GM12878 (cell line): ENCODE results near the gene BMP2K. TPM values are rescaled to one million over a fixed set of nuclear protein-coding genes. Genes with fewer than 3 reads are reported as not detected.

Experiments
- ATAC-seq: fragments of 200-7000 bp; cut with Tn5 transposase; 3 replicates; pipeline ENCODE4 v1.9.1; 2020; ENCODE audit warnings: mild to moderate bottlenecking, moderate library complexity
- BruUV-seq: library from RNA; stranded (reverse); fragments of 400-500 nt; replicated peaks from 2 replicates; lab custom pipeline; 2021; lab: Mats Ljungman, UMichigan
- CTCF ChIA-PET: fragments of 300-600 bp; sonication (Branson Sonifier 250); formaldehyde crosslinking; extraction: SDS; loops from one replicate; lab custom pipeline; 2021; ENCODE audit warnings: inconsistent platforms; lab: Yijun Ruan, JAX
- POLR2A ChIA-PET: fragments of 350-600 bp; formaldehyde crosslinking; extraction: SDS; loops from one replicate; lab custom pipeline; 2021; ENCODE audit warnings: inconsistent platforms; lab: Charles Lee
- RAD21 ChIA-PET: fragments of 300-600 bp; sonication (Branson Sonifier 250); formaldehyde crosslinking; loops from one replicate; lab custom pipeline; 2023; ENCODE audit warnings: antibody characterized with exemption; ENCODE audit not compliant: unreplicated experiment; lab: Charles Lee
- SMC1A ChIA-PET: fragments of 300-600 bp; sonication (Branson Sonifier 250); formaldehyde crosslinking; loops from one replicate; lab custom pipeline; 2023; ENCODE audit not compliant: unreplicated experiment, uncharacterized antibody; lab: Charles Lee
- DNase-seq: peaks from one replicate; pipeline ENCODE4 v3.0.0-alpha.2; 2011; ENCODE audit warnings: low read depth, low spot score
- FAIRE-seq: peaks from 3 replicates; lab custom pipeline; 2011; peaks lifted over from hg19 to GRCh38; lab: Jason Lieb, UNC
- H2AFZ ChIP-seq: 2 replicates; pipeline ENCODE4 v1.6.0; 2011; ENCODE audit warnings: low read depth, low read length, control low read depth; ENCODE audit not compliant: control insufficient read depth
- H3K27ac ChIP-seq: 2 replicates; pipeline ENCODE4 v1.5.1; 2011; ENCODE audit warnings: control low read depth; ENCODE audit not compliant: control insufficient read depth, insufficient read depth
- H3K27me3 ChIP-seq, 2 experiments: replicated peaks in 1 of 2; 2 replicates each; pipeline versions ENCODE4 v1.6.0 to v1.6.1; 2011; ENCODE audit warnings: low read length in 1 of 2; ENCODE audit not compliant: control insufficient read depth in 2 of 2, insufficient read depth in 2 of 2
- H3K36me3 ChIP-seq, 2 experiments: 2 replicates each; pipeline ENCODE4 v1.5.1; 2011; ENCODE audit warnings: low read length in 1 of 2; ENCODE audit not compliant: control insufficient read depth in 2 of 2, insufficient read depth in 2 of 2
- H3K4me1 ChIP-seq: 2 replicates; pipeline ENCODE4 v1.6.1; 2011; ENCODE audit warnings: mild to moderate bottlenecking, low read length, moderate library complexity, mixed read lengths; ENCODE audit not compliant: control insufficient read depth, insufficient read depth
- H3K4me2 ChIP-seq: 2 replicates; pipeline ENCODE4 v1.6.0; 2011; ENCODE audit warnings: control low read depth; ENCODE audit not compliant: control insufficient read depth, insufficient read depth
- H3K4me3 ChIP-seq: fragments of 200-600 bp; sonication (generic); 2 replicates; pipeline ENCODE4 v1.5.1; 2016
- H3K79me2 ChIP-seq: 2 replicates; pipeline ENCODE4 v1.6.0; 2011; ENCODE audit warnings: low read length; ENCODE audit not compliant: control insufficient read depth, insufficient read depth
- H3K9ac ChIP-seq: 2 replicates; pipeline ENCODE4 v1.8.0; 2011; ENCODE audit warnings: low read length, control low read depth, mixed read lengths; ENCODE audit not compliant: control insufficient read depth, insufficient read depth
- H3K9me3 ChIP-seq: replicated peaks from 3 replicates; pipeline ENCODE4 v1.5.1; 2011; ENCODE audit warnings: mild to moderate bottlenecking, low read length; ENCODE audit not compliant: control insufficient read depth, insufficient read depth
- H4K20me1 ChIP-seq: 2 replicates; pipeline ENCODE4 v1.6.0; 2011; ENCODE audit not compliant: control insufficient read depth, insufficient read depth
- ASH2L ChIP-seq: fragments of 300-600, 200-600 bp; sonication (generic); IDR thresholded peaks from 2 replicates; pipeline ENCODE4 v1.6.1; 2017; ENCODE audit warnings: low read depth, mild to moderate bottlenecking, borderline replicate concordance
- ATF7 ChIP-seq: fragments of 450-650 bp; IDR thresholded peaks from 2 replicates; pipeline ENCODE4 v1.6.1; 2016; ENCODE audit warnings: low read depth, mild to moderate bottlenecking
- BHLHE40 ChIP-seq, 2 experiments: fragments of 450-650 bp in 1 of 2; IDR thresholded peaks; 2 replicates each; pipeline ENCODE4 v1.6.1; 2011 to 2017; ENCODE audit warnings: low read depth in 2 of 2, borderline replicate concordance in 1 of 2, improper control_type of control experiment in 1 of 2, low read length in 1 of 2, mild to moderate bottlenecking in 1 of 2
- PAX8 ChIP-seq: fragments of 450-650 bp; IDR thresholded peaks from 2 replicates; pipeline ENCODE4 v1.6.1; 2017; ENCODE audit warnings: mild to moderate bottlenecking, moderate library complexity
- POLR2AphosphoS2 ChIP-seq: IDR thresholded peaks from 2 replicates; pipeline ENCODE4 v1.6.1; 2011; ENCODE audit warnings: low read depth, mild to moderate bottlenecking, low read length, improper control_type of control experiment, moderate library complexity
- RAD21 ChIP-seq: IDR thresholded peaks from 2 replicates; pipeline ENCODE4 v1.6.1; 2011; ENCODE audit warnings: mild to moderate bottlenecking, low read depth, low read length, moderate library complexity; ENCODE audit not compliant: insufficient read depth
- SMC3 ChIP-seq: IDR thresholded peaks from 2 replicates; pipeline ENCODE4 v1.6.1; 2011; ENCODE audit warnings: low read length, improper control_type of control experiment, borderline replicate concordance
- SREBF2 ChIP-seq: IDR thresholded peaks from 2 replicates; pipeline ENCODE4 v1.6.1; 2012; ENCODE audit warnings: mild to moderate bottlenecking, low read length
- ZNF217 ChIP-seq: fragments of 450-650 bp; IDR thresholded peaks from 2 replicates; pipeline ENCODE4 v1.6.1; 2017; ENCODE audit warnings: antibody characterized with exemption, mild to moderate bottlenecking
- ZNF384 ChIP-seq: IDR thresholded peaks from 2 replicates; pipeline ENCODE4 v1.6.1; 2012; ENCODE audit warnings: low read depth, mild to moderate bottlenecking, low read length, improper control_type of control experiment, borderline replicate concordance
- WGBS: methylation state at CpG from one replicate; pipeline ENCODE4 v1.1.6; 2016; ENCODE audit warnings: low lambda C conversion rate; ENCODE audit not compliant: insufficient replicate concordance, insufficient coverage; ENCODE audit errors: missing lambda C conversion rate; 5-methylcytosine and 5-hydroxymethylcytosine counted together
- in situ Hi-C: fragments of 300-500 bp; cut with MboI; formaldehyde crosslinking; loops from 9 replicates; pipeline ENCODE4 v1.14.3; 2018; ENCODE audit warnings: mixed read lengths
- intact Hi-C: fragments of 100-400 bp; cut with micrococcal nuclease; formaldehyde crosslinking; loops from one replicate; pipeline ENCODE4 v1.14.2; 2022; ENCODE audit not compliant: unreplicated experiment
- polyA plus RNA-seq, 11 experiments: library from polyadenylated mRNA; depleted of rRNA in 4 of 11; unstranded in 6 of 11; stranded (reverse) in 5 of 11; fragments of >200 nt; fragmentation: Nextera tagmentation in 4 of 11; fragmentation: Illumina TruSeq in 1 of 11; extraction: Ambion mirVana in 4 of 11; extraction: Trizol in 1 of 11; gene quantifications; 1 replicate in 1 of 11; 2 replicates in 10 of 11; pipeline versions ENCODE4 v1.2.1 to v1.2.3, GENCODE V29; 2011 to 2016; ENCODE audit warnings: inconsistent platforms in 2 of 11, missing spikeins in 2 of 11, low read depth in 1 of 11
- total RNA-seq, 4 experiments: library from RNA; depleted of rRNA in 3 of 4; stranded (reverse); fragments of >200 nt in 3 of 4; fragmentation: Illumina TruSeq in 1 of 4; extraction: Trizol in 1 of 4; gene quantifications; 2 replicates each; pipeline versions ENCODE4 v1.2.1 to v1.2.3, GENCODE V29; 2013 to 2021
- TF ChIP-seq, protein P1 (sequence below): fragments of 450-650 bp; IDR thresholded peaks from 2 replicates; pipeline ENCODE4 v1.6.1; 2016; ENCODE audit warnings: mild to moderate bottlenecking
- TF ChIP-seq, protein P2 (sequence below), 3 experiments: IDR thresholded peaks in 2 of 3; conservative IDR thresholded peaks in 1 of 3; 2 replicates each; pipeline ENCODE4 v1.5.1; 2011; ENCODE audit warnings: low read depth in 3 of 3, low read length in 3 of 3, mild to moderate bottlenecking in 3 of 3, control low read depth in 2 of 3, moderate library complexity in 2 of 3, inconsistent platforms in 1 of 3, mixed read lengths in 1 of 3; ENCODE audit not compliant: control insufficient read depth in 2 of 3, insufficient read depth in 1 of 3; ENCODE audit errors: extremely low read depth in 1 of 3
- TF ChIP-seq, protein P3 (sequence below): fragments of 450-650 bp; IDR thresholded peaks from 2 replicates; pipeline ENCODE4 v1.6.1; 2016; ENCODE audit warnings: mild to moderate bottlenecking
- TF ChIP-seq, protein P4 (sequence below): IDR thresholded peaks from 2 replicates; pipeline ENCODE4 v1.6.1; 2012; ENCODE audit warnings: low read length, inconsistent platforms

The BMP2K gene
- total and polyA plus RNA-seq, 10 of the 15 experiments (the other 5 are each of a cell fraction or from before 2014, with no cell fraction given) = 3.3 to 84.6 (median 24.8) TPM

DNA sequence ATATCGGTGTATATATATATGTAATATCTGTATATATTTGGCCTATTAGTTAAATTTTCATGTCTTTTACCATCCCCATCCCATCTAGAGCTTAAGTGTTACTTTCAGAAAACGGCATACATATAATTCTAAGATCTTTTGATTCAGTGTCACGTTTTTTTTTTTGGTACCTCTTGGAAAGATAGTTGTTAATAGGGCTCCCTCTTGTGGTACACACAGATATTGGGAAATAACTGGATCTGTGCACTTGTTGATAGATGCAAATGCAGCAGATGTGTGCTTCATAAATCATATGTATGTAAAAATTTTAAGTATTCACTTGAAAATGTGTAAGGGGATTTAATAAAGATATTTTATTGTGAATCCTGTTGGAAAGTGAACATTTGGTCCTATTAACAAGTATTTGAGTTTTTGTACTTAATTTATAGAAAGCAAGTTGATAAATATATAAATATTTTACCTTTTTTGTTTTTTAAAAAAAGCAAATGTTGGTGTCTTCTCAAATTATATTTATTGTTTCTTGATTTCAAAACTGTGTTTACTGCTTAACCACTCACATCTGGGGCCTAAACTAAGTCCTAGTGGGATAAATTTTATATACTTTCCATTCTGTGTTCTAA lies 88.4 kb downstream of the BMP2K start:
- ChIA-PET RAD21 (interaction anchor here (0.6 to 3.9 kb wide), 26 partner anchors 10 to 804 kb away, joined by 3 to 134 read pairs (median 6); partner anchors contain the start of gene BMP2K), POLR2A (interaction anchor here (0.6 to 1.6 kb wide), 4 partner anchors 75 to 251 kb away, joined by 3 to 10 read pairs (median 4); no protein-coding TSS in a partner anchor), SMC1A (interaction anchor here (0.6 to 6.8 kb wide), 34 partner anchors 10 to 1603 kb away, joined by 3 to 184 read pairs (median 8); no protein-coding TSS in a partner anchor), CTCF (interaction anchor here (0.6 to 4.8 kb wide), 31 partner anchors 10 to 906 kb away, joined by 3 to 160 read pairs (median 6); no protein-coding TSS in a partner anchor)
- 33% methylated on average over 3 of the region's 3 CpGs for WGBS
- Histone ChIP-seq H3K27me3 (no peaks in the 10 kb centered on the region), H3K4me3 (no peak overlapping the region), H3K79me2 (no peaks in the 10 kb centered on the region; the same call in 1 of the 2 replicates), H3K27ac (no peak overlapping the region), H4K20me1 (no peaks in the 10 kb centered on the region), H3K9me3 (no peaks in the 10 kb centered on the region), H2AFZ (no peak overlapping the region), H3K9ac (no peak overlapping the region), H3K4me1 (peaks cover 7% of the 10 kb centered on the region)
- no TSS peak for BruUV-seq
- DNase-seq = peak; percentile 44
- in situ Hi-C loops = loop anchor here (5.0 kb wide), 1 partner anchor 252 kb away; no protein-coding TSS in a partner anchor
- ATAC-seq = peak; percentile 80
- intact Hi-C loops = loop anchor here (1.0 to 10.0 kb wide), 7 partner anchors 88 to 906 kb away; partner anchors contain the start of genes BMP2K and FRAS1
- no peak for FAIRE-seq
- TF ChIP-seq, protein P1, sequence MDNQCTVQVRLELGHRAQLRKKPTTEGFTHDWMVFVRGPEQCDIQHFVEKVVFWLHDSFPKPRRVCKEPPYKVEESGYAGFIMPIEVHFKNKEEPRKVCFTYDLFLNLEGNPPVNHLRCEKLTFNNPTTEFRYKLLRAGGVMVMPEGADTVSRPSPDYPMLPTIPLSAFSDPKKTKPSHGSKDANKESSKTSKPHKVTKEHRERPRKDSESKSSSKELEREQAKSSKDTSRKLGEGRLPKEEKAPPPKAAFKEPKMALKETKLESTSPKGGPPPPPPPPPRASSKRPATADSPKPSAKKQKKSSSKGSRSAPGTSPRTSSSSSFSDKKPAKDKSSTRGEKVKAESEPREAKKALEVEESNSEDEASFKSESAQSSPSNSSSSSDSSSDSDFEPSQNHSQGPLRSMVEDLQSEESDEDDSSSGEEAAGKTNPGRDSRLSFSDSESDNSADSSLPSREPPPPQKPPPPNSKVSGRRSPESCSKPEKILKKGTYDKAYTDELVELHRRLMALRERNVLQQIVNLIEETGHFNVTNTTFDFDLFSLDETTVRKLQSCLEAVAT = 0 out of 2 replicates have a peak, but pooled peaks have one; percentile 77
- TF ChIP-seq ZNF384 = peak; percentile 87
- TF ChIP-seq, protein P2, sequence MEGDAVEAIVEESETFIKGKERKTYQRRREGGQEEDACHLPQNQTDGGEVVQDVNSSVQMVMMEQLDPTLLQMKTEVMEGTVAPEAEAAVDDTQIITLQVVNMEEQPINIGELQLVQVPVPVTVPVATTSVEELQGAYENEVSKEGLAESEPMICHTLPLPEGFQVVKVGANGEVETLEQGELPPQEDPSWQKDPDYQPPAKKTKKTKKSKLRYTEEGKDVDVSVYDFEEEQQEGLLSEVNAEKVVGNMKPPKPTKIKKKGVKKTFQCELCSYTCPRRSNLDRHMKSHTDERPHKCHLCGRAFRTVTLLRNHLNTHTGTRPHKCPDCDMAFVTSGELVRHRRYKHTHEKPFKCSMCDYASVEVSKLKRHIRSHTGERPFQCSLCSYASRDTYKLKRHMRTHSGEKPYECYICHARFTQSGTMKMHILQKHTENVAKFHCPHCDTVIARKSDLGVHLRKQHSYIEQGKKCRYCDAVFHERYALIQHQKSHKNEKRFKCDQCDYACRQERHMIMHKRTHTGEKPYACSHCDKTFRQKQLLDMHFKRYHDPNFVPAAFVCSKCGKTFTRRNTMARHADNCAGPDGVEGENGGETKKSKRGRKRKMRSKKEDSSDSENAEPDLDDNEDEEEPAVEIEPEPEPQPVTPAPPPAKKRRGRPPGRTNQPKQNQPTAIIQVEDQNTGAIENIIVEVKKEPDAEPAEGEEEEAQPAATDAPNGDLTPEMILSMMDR (IDR thresholded peaks at IDR 0.05 in 2 of 3, conservative IDR thresholded peaks at IDR 0.05 in 1 of 3; ENCODE audit: control insufficient read depth in 2 of 3, extremely low read depth in 1 of 3, insufficient read depth in 1 of 3, low read depth in 3 of 3, low read length in 3 of 3) = peak; percentile 60 to 77 (median 60); a peak in 5 of 6 replicates
- no peak for TF ChIP-seq POLR2AphosphoS2
- TF ChIP-seq, protein P3, sequence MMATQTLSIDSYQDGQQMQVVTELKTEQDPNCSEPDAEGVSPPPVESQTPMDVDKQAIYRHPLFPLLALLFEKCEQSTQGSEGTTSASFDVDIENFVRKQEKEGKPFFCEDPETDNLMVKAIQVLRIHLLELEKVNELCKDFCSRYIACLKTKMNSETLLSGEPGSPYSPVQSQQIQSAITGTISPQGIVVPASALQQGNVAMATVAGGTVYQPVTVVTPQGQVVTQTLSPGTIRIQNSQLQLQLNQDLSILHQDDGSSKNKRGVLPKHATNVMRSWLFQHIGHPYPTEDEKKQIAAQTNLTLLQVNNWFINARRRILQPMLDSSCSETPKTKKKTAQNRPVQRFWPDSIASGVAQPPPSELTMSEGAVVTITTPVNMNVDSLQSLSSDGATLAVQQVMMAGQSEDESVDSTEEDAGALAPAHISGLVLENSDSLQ = 0 out of 2 replicates have a peak, but pooled peaks have one; percentile 17
- TF ChIP-seq SREBF2 = no peak
- TF ChIP-seq ZNF217 = no peak
- TF ChIP-seq ATF7 = 0 out of 2 replicates have a peak, but pooled peaks have one; percentile 14
- peak; percentile 66 to 74; a peak in 3 of 4 replicates for TF ChIP-seq BHLHE40 (IDR thresholded peaks at IDR 0.05; ENCODE audit: borderline replicate concordance in 1 of 2, low read depth in 2 of 2, low read length in 1 of 2)
- TF ChIP-seq RAD21 = peak; percentile 96
- TF ChIP-seq, protein P4, sequence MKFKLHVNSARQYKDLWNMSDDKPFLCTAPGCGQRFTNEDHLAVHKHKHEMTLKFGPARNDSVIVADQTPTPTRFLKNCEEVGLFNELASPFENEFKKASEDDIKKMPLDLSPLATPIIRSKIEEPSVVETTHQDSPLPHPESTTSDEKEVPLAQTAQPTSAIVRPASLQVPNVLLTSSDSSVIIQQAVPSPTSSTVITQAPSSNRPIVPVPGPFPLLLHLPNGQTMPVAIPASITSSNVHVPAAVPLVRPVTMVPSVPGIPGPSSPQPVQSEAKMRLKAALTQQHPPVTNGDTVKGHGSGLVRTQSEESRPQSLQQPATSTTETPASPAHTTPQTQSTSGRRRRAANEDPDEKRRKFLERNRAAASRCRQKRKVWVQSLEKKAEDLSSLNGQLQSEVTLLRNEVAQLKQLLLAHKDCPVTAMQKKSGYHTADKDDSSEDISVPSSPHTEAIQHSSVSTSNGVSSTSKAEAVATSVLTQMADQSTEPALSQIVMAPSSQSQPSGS = no peak
- TF ChIP-seq SMC3 = peak; percentile 89
- TF ChIP-seq ASH2L = no peak
- TF ChIP-seq PAX8 = no peak
- TF ChIP-seq, all 136 proteins: peak for 8
- Histone ChIP-seq H3K36me3 (peaks cover 3 to 17% of the 10 kb centered on the region in 2 experiments), H3K4me2 (no peak overlapping the region)
